ENCODE results near the gene LURAP1L. TPM values are rescaled to one million over a fixed set of nuclear protein-coding genes. Genes with fewer than 3 reads are reported as not detected.

Gene LURAP1L
- total RNA-seq, 1 donor from 2014 or later, result not detected

DNA sequence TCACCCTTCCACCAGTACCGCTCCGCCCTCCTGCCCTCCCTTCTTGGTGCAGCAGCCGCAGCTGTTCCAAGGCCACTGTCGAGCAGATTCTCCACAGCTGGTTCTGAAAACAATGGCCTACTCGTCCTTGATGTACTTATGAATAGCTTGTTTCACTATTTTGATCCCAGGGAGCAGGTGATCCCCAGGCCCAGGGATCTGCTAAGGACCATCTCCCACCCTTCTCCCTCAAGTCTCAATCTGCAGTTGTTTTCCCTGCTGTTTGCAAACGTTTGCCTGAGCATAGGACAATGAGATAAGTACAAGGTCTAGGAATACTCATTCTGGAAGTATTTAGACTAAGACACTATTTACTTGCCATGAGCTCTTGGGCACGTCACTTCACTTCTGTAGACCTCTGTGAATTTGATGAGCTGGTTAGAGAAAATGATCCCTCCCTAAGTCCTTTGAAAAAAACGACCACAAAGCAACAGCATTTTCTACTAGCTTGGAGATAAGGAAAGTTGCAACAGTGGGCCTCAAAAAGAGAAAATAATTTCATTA lies 1.8 kb downstream of the LURAP1L start:
- intact Hi-C loops (cut with micrococcal nuclease), result no loop called here

DNA sequence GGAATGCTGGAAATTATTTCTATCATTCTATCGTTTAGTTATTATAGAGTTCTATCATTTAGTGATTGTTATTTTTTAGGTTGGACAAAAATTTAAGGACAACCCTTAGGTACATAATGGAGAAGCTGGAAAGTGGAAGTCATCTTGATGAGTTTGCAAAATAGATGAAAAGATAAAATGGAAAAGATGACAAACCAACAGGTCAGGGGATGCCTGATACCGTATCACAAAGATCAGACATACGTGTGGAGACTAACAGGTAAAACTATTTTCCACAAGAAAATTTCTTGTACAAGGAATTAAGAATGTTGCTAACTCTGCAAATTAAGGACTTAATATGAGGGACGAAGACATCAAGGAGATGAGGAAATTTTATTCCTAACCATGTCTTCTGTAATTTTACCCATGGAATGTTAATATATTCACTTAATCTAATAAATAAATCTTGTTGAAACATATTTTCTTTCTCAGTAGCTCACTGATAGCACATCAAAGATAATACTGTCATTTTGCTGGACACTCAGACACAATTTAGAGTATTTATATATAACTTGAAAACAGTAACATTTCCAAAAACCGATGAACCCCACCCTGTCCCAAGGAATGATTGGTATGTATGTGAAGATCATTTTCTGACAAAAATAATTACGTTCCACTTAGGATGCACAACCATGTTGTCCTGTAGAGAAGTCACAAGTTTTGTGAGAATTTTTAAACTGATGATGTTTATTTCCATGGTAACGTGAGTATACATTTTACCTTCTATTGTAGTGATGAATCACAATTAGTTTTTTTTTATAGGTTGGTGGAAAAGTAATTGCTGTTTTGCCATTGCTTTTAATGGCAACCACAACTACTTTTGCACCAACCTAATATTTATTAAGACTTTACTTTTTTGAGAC lies 2.6 kb downstream of the LURAP1L start:
- intact Hi-C loops (cut with micrococcal nuclease), result no loop called here

DNA sequence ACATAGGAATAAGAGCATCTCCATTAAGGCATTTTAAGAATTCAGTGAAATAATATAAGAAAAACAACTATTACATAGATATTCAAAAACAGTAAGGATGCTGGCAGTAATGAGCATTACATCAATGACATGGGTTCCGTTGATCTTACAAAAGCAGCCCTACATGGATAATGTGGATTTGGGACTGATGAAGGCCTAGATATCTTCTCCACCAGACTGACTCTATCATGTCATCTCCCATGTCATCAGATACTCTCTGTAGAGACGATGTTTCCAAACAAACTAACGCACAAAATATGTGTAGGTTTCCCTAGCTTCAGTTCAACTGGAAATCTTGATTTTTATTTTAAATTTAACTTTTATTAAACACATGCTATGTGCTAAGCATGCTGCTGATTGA lies 3.6 kb downstream of the LURAP1L start:
- intact Hi-C loops (cut with micrococcal nuclease), result no loop called here

DNA sequence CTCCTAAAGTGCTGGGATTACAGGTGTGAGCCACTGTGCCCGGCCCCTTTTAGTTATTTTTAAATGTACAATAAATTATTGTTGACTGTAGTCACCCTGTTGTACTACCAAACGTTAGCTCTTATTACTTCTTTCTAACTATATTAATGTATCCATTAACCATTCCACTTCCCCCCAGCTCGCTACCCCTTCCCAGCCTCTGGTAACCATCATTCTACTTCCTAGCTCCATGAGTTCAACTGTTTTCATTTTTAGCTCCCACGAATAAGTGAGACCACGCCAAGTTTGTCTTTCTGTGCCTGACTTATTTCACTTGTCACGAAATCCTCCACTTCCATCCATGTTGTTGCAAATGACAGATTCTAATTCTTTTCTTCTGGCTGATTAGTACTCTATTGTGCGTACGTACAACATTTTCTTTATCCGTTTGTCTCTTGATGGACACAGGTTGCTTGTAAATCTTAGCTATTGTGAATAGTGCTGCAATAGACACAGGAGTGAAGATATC lies 6.5 kb downstream of the LURAP1L start:
- intact Hi-C loops (cut with micrococcal nuclease), result no loop called here

DNA sequence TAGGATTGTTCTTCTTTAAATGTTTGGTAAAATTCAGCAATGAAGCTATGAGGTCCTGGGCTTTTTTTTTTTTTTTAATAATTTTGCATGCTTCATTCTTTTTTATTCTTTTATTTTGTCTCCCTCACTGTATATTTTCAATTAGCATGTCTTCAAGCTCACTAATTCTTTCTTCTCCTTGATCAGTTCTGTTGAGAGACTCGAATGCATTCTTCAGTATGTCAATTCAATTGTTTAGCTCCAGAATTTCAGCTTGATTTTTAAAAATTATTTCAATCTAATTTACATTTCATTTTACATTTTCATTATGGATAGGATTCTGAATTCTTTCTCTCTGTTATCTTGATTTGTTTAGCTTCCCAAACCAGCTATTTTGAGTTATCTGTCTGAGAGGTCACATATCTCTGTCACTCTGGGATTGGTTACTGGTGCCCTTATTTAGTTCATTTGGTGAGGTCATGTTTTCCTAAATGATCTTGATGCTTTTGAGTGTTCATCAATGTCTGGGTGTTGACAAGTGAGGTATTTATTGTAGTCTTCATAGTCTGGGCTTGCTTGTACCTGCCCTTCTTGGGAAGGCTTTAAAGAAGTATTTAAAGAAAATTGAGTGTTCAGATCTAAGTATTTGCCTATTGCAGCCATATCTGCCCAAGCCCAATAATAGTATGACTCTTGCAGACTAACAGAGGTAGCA lies 9.1 kb downstream of the LURAP1L start:
- intact Hi-C loops (cut with micrococcal nuclease), result no loop called here

DNA sequence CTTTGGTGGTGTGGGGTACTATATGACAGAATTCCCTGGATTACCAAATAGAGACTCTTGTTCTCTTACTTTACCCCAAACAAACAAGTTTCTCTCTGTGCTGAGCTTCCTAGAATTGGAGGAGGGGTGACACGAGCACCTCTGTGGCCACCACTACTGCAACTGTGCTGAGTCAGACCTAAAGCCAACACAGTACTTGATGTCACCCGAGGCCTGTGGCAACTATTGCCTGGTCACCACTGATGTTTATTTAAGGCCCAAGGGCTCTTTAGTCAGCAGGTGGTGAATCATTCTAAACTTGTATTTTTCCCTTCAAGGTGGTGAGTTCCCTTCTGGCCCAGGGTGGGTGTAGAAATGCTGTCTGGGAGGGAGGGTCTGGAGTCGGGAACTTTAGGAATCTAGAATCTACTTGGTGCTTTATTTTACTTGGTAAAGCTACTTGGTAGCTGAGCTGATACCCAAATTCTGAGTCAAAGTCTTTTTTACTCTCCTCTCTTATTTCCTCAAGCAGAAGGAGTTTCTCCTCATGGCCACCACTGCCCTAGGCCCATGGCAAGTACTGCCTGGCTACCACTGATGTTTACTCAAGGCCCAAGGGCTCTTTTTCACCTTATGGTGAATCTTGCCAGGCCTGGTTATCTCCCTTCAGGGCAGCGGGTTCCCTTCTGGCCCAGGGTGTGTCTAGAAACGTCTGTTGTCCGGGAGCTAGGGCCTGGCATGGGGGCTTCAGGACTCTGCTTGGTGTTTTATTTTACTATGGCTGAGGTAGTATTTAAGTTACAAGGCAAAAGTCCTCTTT lies 9.8 kb downstream of the LURAP1L start:
- intact Hi-C loops (cut with micrococcal nuclease), result no loop called here

DNA sequence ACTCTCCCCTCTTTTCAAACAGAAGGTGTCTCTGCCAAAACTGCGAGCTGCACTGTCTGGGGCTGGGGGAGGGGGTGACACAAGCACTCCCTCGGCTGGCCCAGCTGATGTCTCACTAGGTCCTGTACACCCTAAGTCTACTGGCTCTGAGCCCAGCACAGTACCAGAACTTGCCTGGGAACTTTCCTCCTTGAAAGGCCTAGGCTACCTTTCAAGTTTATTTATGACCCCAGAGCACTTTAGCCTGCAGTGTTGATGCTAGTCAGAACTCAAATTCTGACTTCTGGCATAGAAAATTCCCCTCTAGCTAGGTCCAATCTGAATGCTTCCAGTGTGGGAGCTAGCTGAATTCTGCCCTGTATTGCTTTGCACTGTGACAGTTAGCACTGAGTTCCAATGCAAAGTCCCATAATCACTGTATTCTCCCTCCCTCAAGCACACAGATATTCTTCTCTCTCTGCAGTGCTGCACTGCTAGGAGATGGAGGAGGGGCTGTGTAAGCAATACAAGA lies 10.5 kb downstream of the LURAP1L start:
- intact Hi-C loops (cut with micrococcal nuclease), result no loop called here

DNA sequence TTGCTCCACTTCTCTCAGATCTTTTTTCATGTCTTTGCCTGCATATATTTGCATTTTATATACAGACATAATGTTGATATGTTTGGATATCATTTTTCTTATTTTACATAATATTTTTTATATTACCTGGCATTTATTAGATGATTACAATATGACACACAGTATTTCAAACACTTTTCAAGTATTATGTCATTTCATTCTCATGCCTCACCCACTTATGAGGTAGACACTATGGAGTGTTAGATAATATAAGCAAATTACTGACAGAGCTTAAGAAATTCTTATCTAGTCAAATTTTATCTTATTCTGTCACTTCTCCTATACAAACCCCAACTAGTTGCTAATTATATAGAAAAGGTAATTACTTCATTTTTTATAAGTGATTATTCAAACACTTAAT lies 11.1 kb downstream of the LURAP1L start:
- intact Hi-C loops (cut with micrococcal nuclease), result no loop called here

DNA sequence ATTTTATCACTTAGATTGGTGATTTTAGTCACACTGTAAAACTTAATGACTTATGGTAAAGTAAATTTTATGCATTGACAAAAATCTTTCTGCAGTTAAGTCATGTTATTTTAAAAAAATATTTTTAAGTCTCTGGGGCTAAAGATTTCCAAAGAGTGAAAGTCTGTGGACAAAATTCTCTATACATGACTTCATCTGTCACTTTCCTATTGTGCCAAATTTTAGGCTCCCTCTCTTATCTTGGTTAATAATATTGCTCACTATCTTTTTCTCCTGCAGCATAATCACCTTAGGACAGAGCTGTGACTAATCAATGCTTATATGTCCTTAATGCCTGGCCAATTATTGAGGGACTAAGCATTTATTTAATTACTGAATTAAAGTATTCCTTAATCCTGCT lies 15.2 kb downstream of the LURAP1L start:
- intact Hi-C loops (cut with micrococcal nuclease), result loop anchor here (10.0 kb wide), 1 partner anchor 55 kb away; no protein-coding TSS in a partner anchor

DNA sequence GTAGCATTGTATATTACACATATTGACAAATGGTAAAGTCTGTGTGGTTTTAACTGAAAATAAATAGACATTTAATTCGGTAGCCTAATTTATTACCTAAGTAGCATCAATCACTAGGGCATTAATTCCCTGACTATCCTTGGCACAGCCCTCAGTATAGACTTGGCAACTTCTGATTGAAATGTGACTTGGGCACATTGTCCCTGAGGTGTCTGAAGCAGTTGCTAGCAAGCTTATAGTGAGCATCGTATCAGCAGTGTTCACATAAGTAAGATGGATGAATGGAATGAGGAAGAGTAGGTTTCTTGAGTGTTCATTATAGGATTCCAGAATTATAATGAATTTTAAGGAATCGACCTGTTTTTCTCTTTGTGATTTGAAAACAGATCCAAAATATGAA lies 16.1 kb downstream of the LURAP1L start:
- intact Hi-C loops (cut with micrococcal nuclease), result loop anchor here (10.0 kb wide), 1 partner anchor 56 kb away; no protein-coding TSS in a partner anchor

DNA sequence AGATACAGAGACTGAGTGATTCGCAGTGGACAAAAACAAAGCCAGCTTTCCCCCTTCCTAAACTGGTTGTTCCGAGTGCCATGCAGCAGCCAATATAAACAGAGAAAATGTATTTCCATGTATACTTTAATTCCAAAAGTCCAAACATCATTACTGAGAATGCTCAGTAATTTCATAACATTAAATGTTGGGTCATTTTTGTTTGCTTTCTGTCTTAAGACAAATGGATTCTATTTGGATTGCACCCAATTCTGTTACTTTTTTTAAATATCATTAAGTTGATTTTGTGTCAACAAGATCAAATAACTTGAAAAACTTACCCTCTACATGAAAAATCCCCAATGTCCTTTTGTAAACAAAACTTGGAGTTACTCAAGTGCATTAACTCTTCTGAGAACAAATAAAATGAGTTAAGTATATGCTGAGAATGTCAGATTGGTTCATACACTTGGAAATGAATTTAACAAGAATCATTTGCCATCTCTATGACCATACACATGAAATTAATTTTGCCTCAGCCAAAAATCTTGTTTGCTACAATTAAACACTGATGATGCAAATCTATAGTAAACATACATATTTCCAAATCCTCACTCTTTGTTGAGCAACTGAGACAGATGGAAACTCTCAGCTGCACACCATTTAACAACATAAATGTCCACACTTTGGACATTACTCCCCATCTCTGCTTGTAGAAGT lies 19.4 kb downstream of the LURAP1L start:
- intact Hi-C loops (cut with micrococcal nuclease), result loop anchor here (10.0 kb wide), 1 partner anchor 59 kb away; no protein-coding TSS in a partner anchor

DNA sequence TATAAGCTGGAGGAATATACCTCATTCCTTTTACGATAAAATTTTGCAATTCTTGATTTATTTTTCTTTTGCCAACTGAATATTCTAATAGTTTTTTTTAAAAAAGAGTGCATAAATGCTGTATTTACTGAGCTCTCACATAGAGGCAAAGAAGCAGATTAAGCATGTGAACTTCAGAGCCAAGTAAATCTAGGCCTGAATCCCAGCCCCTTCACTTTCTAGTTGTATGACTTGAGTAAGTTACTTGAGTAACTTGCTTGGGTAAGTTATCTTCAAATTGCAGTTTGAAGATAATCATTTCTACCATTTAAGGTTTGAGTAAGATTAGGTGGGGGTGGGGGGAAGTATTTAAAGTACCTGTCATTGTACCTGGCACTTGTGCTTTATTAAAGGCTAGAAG lies 21.8 kb downstream of the LURAP1L start:
- intact Hi-C loops (cut with micrococcal nuclease), result loop anchor here (10.0 kb wide), 1 partner anchor 62 kb away; no protein-coding TSS in a partner anchor

DNA sequence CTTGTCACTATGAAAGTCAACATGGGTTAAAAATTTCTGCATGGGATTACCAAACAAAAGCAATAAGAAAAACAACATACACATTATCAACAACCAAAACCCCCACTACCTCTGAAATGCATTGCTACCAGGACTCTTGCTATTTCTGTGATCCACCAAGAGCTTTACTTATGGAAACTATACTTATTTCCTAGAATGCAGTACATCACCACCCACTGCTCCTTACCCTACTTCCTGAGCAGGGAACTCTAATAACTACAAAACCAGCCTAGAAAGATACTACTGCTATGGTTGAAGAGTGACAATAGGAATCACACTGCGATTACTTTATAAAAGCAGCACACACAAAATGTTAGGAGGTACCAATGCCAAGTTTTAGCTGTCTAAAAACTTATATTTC lies 22.2 kb downstream of the LURAP1L start:
- intact Hi-C loops (cut with micrococcal nuclease), result loop anchor here (10.0 kb wide), 1 partner anchor 62 kb away; no protein-coding TSS in a partner anchor

DNA sequence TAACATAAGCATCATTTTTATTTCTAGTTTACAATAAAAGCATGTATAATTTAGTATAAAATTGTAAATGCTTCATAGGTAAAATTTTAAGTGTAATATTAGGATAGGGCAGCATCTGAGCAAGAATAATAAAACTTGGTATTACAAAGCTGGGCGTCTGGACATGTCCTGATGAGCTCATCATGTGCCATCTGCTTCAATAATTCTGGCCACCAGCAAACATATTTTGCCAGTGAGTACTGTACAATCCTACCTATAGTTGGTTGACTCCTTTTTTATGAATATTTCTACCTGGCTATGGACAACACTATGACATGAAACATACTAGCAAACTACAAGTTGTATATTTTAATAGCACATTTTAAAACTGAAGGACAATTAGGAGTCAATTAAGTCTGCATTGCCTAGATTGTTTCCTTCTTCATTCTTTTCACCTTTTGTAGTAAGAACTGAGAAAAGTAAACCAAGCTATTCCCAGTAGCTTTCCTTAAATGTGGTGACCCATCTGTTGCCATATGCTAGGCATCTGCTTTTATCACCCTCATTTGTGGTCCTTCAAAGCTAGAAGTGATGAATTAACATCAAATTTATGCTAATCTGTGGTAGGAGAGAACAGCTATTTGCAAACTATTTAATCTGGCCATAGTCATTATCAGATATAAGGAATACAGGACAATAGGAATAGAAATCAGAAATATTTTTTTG lies 23.4 kb downstream of the LURAP1L start:
- intact Hi-C loops (cut with micrococcal nuclease), result loop anchor here (10.0 kb wide), 1 partner anchor 63 kb away; no protein-coding TSS in a partner anchor

DNA sequence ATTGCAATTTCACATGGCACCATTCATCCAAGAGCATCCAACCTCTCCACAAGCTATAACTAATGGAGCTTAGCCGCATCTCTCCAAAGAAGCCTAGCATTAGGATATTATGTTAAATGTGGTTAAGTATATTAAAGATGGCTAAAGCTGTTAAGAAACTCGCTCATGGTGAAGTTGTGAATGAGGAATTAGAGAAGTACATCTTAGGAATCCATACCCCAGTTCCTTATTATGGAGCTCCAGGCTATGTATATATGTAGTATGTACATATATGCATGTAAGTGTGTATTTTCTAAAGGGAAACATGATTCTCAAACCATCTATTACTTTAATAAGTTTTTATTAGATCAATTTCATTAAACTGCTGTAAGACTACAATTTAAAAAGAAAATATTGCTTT lies 26.4 kb downstream of the LURAP1L start:
- intact Hi-C loops (cut with micrococcal nuclease), result no loop called here

DNA sequence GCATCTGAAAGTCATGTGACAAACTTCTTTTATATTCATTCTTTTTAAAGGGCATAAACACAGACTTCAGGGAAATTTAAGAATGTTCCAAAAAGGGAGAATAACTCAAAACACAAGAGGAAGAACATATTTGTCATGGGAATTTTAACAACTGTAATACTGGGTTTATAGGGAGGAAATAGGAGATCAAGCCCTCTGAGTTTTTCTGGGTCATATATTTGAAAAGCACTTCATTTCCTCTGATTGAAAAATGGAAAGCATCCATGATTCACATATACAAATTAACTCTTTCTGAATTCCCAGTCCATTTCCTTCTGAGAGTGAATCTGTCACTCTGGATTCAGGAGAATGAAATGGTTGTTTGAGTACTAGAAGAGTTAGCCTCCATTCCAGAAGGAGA lies 26.8 kb downstream of the LURAP1L start:
- intact Hi-C loops (cut with micrococcal nuclease), result no loop called here

DNA sequence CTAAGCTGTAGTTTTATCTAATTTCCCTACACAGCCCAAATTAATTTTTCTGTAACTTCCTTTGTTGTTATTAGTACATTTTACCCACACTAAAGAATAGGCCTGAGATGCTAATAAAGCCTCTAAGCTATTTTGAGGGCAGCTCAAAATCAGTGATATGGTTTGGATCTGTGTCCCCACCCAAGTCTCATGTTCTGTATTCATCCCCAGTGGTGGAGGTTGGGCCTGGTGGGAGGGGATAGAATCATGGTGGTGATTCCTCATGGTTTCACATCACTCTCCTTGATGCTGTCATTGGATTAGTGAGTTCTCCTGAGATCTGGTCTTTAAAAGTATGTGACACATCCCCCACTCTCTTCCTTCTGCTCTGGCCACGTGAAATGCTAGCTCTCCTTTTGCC lies 27.3 kb downstream of the LURAP1L start:
- intact Hi-C loops (cut with micrococcal nuclease), result no loop called here

DNA sequence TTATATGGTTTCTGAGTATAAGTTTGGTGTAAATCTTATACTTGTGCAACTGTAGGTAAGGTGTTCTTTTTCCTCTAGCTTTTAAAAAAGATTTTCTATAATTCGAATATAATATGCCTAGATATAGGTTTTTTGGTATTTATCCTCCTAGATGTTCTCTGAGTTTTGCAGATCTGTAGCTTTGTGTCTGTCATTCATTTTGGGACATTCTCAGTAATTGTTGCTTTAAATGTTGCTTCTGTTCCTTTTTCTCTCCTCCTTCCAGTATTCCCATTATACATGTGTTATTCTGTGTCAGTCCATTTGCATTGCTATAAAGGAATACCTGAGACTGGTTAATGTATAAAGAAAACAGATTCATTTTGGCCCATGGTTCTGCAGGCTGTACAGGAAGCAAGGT lies 33.7 kb downstream of the LURAP1L start:
- intact Hi-C loops (cut with micrococcal nuclease), result no loop called here

DNA sequence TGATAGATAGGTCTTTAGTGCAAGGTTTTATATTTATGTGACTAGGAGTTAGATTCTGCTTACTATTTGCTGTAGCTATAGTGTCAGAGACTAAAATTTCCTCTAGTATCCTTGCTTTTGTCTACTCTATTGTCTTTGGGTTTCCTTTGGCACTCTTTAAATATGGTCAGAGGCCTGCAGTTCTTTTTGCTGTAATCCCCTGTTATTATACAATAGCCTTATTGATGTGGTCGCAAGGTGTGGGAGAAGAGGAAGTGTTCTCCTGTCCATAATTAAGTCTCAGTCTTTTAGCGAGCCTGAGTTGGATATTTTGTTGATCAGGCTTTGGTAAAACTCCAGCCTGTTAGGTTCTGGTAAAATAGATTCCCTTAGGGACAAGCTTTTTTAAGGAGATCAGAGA lies 34.9 kb downstream of the LURAP1L start:
- intact Hi-C loops (cut with micrococcal nuclease), result no loop called here

DNA sequence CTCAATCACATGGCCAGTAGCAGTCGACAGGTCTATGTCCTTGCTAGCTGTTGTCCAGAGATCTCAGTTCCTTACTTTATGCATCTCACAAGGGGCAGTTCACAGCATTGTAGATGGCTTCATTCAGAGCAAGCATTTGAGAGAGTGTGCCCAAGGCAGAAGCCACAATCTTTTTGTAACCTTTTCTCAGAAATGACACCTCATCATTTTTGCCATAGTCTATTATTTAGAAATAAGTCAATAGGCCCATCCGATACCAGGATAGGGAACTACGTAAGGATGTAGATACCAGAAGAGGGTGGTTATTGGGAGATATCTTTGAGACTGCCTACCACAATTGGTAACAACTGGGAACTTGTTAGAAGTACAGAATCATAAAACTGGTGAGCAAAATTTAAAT lies 37.1 kb downstream of the LURAP1L start:
- intact Hi-C loops (cut with micrococcal nuclease), result no loop called here

All from T-helper 2 cell treated with Interferon-gamma antibody and Interleukin-4, amounts not matched to agents 100 ng/mL and 5 ng/mL, for 36 hours (primary cell).